Loucy (cell line): ENCODE data around the gene FAIM2.

Experiments
- H2AFZ ChIP-seq: fragments of 200-600 bp; sonication (generic); 2 replicates; pipeline ENCODE4 v1.6.0; 2016; ENCODE audit warnings: antibody characterized with exemption, mild to moderate bottlenecking, low read length, moderate library complexity
- H3F3A ChIP-seq: fragments of 200-600 bp; 2 replicates; pipeline ENCODE4 v1.6.0; 2016; ENCODE audit warnings: antibody characterized with exemption, low read depth, mild to moderate bottlenecking
- H3K27me3 ChIP-seq: fragments of 200-600 bp; sonication (generic); 2 replicates; pipeline ENCODE4 v1.6.1; 2014; ENCODE audit warnings: low read length, mild to moderate bottlenecking; ENCODE audit not compliant: insufficient read depth, poor library complexity, severe bottlenecking
- H3K36me3 ChIP-seq: fragments of 200-600 bp; sonication (generic); 2 replicates; pipeline ENCODE4 v1.6.1; 2016; ENCODE audit warnings: low read length; ENCODE audit not compliant: insufficient read depth
- H3K4me1 ChIP-seq: fragments of 200-600 bp; sonication (generic); 2 replicates; pipeline ENCODE4 v1.5.1; 2014; ENCODE audit warnings: low read length, mild to moderate bottlenecking; ENCODE audit not compliant: insufficient read depth, poor library complexity, severe bottlenecking
- H3K4me2 ChIP-seq: fragments of 200-600 bp; sonication (generic); 2 replicates; pipeline ENCODE4 v1.6.0; 2014; ENCODE audit warnings: antibody characterized with exemption, low read length, low read depth, mild to moderate bottlenecking; ENCODE audit not compliant: poor library complexity, severe bottlenecking
- H3K4me3 ChIP-seq: fragments of 200-600 bp; sonication (generic); 2 replicates; pipeline ENCODE4 v1.5.1; 2014; ENCODE audit warnings: low read length, mild to moderate bottlenecking, mixed read lengths; ENCODE audit not compliant: poor library complexity, severe bottlenecking
- H3K79me2 ChIP-seq: fragments of 200-600 bp; sonication (generic); 2 replicates; pipeline ENCODE4 v1.6.1; 2014; ENCODE audit warnings: low read length; ENCODE audit not compliant: insufficient read depth
- H3K9ac ChIP-seq: fragments of 200-600 bp; sonication (generic); 2 replicates; pipeline ENCODE4 v1.6.0; 2014; ENCODE audit warnings: mild to moderate bottlenecking, low read depth, low read length, moderate library complexity; ENCODE audit not compliant: poor library complexity, severe bottlenecking
- H3K9me2 ChIP-seq: fragments of 200-600 bp; sonication (generic); replicated peaks from 2 replicates; pipeline ENCODE4 v1.6.1; 2016; ENCODE audit warnings: low read depth, low read length, mixed read lengths
- H3K9me3 ChIP-seq: fragments of 200-600 bp; sonication (generic); 2 replicates; pipeline ENCODE4 v1.6.1; 2014; ENCODE audit warnings: mild to moderate bottlenecking, antibody characterized with exemption, low read length, low read depth; ENCODE audit not compliant: insufficient read depth
- H4K20me1 ChIP-seq: fragments of 200-600 bp; sonication (generic); 2 replicates; pipeline ENCODE4 v1.6.0; 2014; ENCODE audit warnings: antibody characterized with exemption, low read length, mild to moderate bottlenecking; ENCODE audit not compliant: insufficient read depth, poor library complexity, severe bottlenecking
- EZH2phosphoT487 ChIP-seq: fragments of 200-600 bp; IDR thresholded peaks from 2 replicates; pipeline ENCODE4 v1.6.1; 2018; ENCODE audit warnings: antibody characterized with exemption, mild to moderate bottlenecking, moderate library complexity, borderline replicate concordance
- TF ChIP-seq, protein P1 (sequence below): fragments of 200-600 bp; sonication (generic); conservative IDR thresholded peaks from 2 replicates; pipeline ENCODE4 v1.5.1; 2014; ENCODE audit warnings: mild to moderate bottlenecking, antibody characterized with exemption, low read length

Gene FAIM2

DNA sequence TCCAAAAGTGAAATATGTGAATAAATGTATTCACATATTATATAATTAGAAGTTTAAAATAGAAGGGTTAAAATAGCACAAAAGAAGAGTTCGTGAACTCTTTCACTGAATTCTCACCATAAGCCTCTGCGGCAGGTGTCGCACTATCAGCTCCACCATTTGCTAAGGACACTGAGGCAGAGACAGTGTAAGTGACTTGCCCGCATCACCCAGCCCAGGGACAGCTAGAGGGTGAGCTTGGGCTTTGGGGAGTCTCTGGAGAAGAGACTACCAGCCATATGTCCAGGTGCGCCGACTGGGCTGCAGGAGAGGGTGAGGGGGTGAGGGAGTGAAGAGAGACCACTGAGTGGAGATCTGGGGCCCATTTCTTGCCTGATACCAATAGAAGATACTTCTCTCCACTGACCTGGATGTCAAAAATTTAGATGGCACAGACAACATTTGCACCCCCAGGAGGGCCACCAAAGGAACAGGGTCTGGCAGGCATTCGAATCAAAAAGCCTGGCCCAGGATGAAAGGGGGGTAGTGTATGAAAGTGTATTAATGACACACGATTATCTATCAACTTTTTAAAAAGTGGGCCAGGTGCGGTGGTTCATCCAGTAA lies 28.5 kb downstream of the FAIM2 start:
- no peaks in the 10 kb centered on the region for H3K9me3 ChIP-seq
- H3K79me2 ChIP-seq, result no peaks in the 10 kb centered on the region
- no peak for TF ChIP-seq EZH2phosphoT487
- TF ChIP-seq, protein P1, sequence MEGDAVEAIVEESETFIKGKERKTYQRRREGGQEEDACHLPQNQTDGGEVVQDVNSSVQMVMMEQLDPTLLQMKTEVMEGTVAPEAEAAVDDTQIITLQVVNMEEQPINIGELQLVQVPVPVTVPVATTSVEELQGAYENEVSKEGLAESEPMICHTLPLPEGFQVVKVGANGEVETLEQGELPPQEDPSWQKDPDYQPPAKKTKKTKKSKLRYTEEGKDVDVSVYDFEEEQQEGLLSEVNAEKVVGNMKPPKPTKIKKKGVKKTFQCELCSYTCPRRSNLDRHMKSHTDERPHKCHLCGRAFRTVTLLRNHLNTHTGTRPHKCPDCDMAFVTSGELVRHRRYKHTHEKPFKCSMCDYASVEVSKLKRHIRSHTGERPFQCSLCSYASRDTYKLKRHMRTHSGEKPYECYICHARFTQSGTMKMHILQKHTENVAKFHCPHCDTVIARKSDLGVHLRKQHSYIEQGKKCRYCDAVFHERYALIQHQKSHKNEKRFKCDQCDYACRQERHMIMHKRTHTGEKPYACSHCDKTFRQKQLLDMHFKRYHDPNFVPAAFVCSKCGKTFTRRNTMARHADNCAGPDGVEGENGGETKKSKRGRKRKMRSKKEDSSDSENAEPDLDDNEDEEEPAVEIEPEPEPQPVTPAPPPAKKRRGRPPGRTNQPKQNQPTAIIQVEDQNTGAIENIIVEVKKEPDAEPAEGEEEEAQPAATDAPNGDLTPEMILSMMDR, result no peak
- H3K4me3 ChIP-seq, result no peak overlapping the region
- no peaks in the 10 kb centered on the region for H3K27me3 ChIP-seq
- peaks cover 4% of the 10 kb centered on the region; the same call in 1 of the 2 replicates for H3F3A ChIP-seq
- H3K4me1 ChIP-seq, result no peaks in the 10 kb centered on the region
- H3K4me2 ChIP-seq, result no peak overlapping the region
- no peaks in the 10 kb centered on the region for H4K20me1 ChIP-seq
- no peaks in the 10 kb centered on the region for H3K36me3 ChIP-seq
- H3K9me2 ChIP-seq, result no peaks in the 10 kb centered on the region
- no peak overlapping the region for H3K9ac ChIP-seq
- H2AFZ ChIP-seq, result no peak overlapping the region

DNA sequence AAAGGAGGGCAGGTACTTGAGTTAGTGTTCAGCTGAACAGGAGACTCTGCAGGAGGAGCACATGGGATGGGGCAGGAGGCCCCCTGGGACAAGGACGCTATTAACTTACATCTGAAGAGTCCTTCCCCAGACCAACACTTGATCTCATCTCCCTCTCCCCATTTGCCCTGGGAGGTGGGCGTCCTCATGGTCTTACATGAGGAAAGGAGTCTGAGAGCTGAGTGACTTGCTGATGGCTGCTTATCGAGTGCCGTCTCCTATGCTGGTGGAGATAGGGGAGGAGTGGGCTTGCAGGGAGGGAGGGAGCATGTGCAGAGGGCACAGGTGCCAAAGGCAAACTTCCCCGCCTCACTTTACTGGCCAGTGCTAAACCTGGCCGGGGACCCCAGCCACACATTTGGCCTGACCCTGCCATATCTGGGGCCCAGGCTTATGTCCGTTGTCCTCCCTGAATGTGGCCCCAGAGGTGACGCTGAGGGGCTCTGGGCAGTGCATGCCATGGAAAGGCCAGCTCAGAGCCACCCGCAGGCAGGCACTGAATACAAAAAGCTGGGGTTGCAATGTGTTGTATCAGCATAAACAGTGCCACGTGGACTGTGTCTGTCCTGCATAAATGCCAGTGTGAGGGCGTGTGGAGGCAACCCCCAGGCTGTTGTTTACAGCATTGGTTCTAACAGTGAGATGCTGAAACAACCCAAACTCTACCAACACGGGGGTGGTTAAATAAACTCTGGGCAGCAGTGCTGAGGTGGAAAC lies 29.4 kb downstream of the FAIM2 start:
- no peaks in the 10 kb centered on the region for H3K36me3 ChIP-seq
- peaks cover 2% of the 10 kb centered on the region; the same call in 1 of the 2 replicates for H3F3A ChIP-seq
- no peak overlapping the region for H3K4me2 ChIP-seq
- H3K4me3 ChIP-seq, result no peak overlapping the region
- TF ChIP-seq, protein P1, result no peak
- TF ChIP-seq EZH2phosphoT487, result no peak
- no peak overlapping the region for H3K9ac ChIP-seq
- no peaks in the 10 kb centered on the region for H4K20me1 ChIP-seq
- no peaks in the 10 kb centered on the region for H3K79me2 ChIP-seq
- H2AFZ ChIP-seq, result no peak overlapping the region
- no peaks in the 10 kb centered on the region for H3K9me3 ChIP-seq
- H3K27me3 ChIP-seq, result no peaks in the 10 kb centered on the region
- H3K9me2 ChIP-seq, result no peaks in the 10 kb centered on the region
- H3K4me1 ChIP-seq, result no peaks in the 10 kb centered on the region

DNA sequence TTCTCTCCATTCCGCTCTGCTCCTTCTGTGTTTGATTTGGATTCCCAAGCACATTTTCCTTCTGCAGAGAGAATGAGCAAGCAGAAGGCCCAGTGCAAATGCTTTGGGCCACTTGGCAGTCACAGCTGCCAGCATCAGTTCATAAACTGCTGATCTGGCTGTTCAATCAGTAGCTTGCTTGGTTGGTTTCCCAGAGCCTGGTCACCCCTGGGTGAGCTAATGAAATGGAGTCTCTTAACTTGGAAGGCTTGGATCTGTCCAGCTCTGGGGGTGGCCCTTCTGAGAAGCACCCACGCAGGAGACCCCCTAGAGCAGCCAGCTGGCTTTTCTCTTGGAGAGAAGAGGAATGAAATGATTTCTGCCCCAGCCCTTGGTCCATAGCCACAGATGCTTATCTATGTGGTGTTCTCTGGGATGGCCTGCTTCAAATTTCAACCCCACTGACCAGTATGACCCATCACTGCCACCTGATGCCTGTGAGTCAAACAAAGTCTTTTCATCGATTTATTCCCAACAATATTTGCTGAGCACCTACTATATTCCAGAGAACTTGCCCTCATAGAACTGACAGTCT lies 30.3 kb downstream of the FAIM2 start:
- no peak overlapping the region for H3K4me2 ChIP-seq

More for the DNA sequence above, 30.3 kb downstream of the FAIM2 start:
- Histone ChIP-seq H3K27me3 (no peaks in the 10 kb centered on the region), H3K4me3 (no peak overlapping the region), H3K36me3 (no peaks in the 10 kb centered on the region), H3F3A (no peaks in the 10 kb centered on the region; the same call in 1 of the 2 replicates), H3K9me2 (no peaks in the 10 kb centered on the region), H3K4me1 (no peaks in the 10 kb centered on the region), H3K9ac (no peak overlapping the region), H2AFZ (no peak overlapping the region), H4K20me1 (no peaks in the 10 kb centered on the region), H3K9me3 (no peaks in the 10 kb centered on the region), H3K79me2 (no peaks in the 10 kb centered on the region)
- TF ChIP-seq EZH2phosphoT487, result no peak
- TF ChIP-seq, protein P1, result no peak
